WTC11 (cell line): ENCODE measurements around the gene PRUNE2.

ENCODE experiments used
- NFYB ChIP-seq: sonication (generic); formaldehyde crosslinking; conservative IDR thresholded peaks from 2 replicates; pipeline ENCODE4 v1.8.0; 2022; ENCODE audit warnings: low read depth, missing genetic modification reagents
- TF ChIP-seq, protein P1 (sequence below): sonication (generic); formaldehyde crosslinking; IDR thresholded peaks from 2 replicates; pipeline ENCODE4 v1.8.1; 2022; ENCODE audit warnings: low read depth, mild to moderate bottlenecking, moderate library complexity, missing genetic modification reagents, borderline replicate concordance

DNA sequence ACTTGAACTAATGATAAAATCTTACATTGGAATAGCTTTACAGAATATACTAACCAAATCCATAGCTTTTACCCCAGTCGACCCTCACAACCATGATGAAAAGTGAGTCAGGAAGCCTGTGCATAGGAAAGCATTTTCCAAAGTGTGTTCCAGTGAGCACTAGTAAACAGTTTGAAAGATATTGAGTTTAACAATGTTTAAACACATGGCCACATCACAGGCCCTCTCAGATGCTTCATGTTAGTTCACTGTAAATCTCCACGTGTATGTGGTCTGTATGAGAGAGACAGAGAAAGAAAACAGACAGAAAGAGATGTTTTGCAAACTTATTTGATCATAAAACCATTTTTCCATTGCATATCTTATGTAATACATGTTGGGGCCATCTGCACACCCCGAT lies 27.0 kb downstream of the PRUNE2 start:
- TF ChIP-seq, protein P1, sequence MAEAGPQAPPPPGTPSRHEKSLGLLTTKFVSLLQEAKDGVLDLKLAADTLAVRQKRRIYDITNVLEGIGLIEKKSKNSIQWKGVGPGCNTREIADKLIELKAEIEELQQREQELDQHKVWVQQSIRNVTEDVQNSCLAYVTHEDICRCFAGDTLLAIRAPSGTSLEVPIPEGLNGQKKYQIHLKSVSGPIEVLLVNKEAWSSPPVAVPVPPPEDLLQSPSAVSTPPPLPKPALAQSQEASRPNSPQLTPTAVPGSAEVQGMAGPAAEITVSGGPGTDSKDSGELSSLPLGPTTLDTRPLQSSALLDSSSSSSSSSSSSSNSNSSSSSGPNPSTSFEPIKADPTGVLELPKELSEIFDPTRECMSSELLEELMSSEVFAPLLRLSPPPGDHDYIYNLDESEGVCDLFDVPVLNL (CRISPR knock-in tag) = no peak
- no peak for TF ChIP-seq NFYB (CRISPR knock-in tag)
